IMR-90 (cell line): ENCODE data around the gene ELOVL5. TPM values are rescaled to one million over a fixed set of nuclear protein-coding genes. Genes with fewer than 3 reads are reported as not detected.

Experiments used
- ATAC-seq: fragments of 200-7000 bp; cut with Tn5 transposase; 2 replicates; pipeline ENCODE4 v1.9.1; 2020; ENCODE audit warnings: low read depth, mild to moderate bottlenecking, moderate library complexity
- BruUV-seq: library from RNA; stranded (reverse); fragments of 400-500 nt; replicated peaks from 2 replicates; lab custom pipeline; 2021; lab: Mats Ljungman, UMichigan
- CTCF ChIA-PET: fragments of 300-600 bp; formaldehyde crosslinking; extraction: SDS; loops from one replicate; lab custom pipeline; 2021; ENCODE audit warnings: antibody characterized with exemption; lab: Yijun Ruan, JAX
- POLR2A ChIA-PET: fragments of 300-600 bp; sonication (Branson Sonifier 250); formaldehyde crosslinking; loops from one replicate; lab custom pipeline; 2022; ENCODE audit warnings: antibody characterized with exemption; ENCODE audit not compliant: unreplicated experiment; lab: Charles Lee
- DNase-seq: peaks from one replicate; pipeline ENCODE4 v3.0.0; 2013
- H2AFZ ChIP-seq: replicated peaks from 2 replicates; pipeline ENCODE3; 2013; ENCODE audit warnings: low read length, mild to moderate bottlenecking; ENCODE audit not compliant: poor library complexity
- H2AK5ac ChIP-seq: 2 replicates; pipeline ENCODE4 v1.6.1; 2013; ENCODE audit warnings: low read depth, low read length, inconsistent platforms
- H2AK9ac ChIP-seq: replicated peaks from 2 replicates; pipeline ENCODE3; 2013; ENCODE audit warnings: mild to moderate bottlenecking, low read depth, low read length, moderate library complexity; ENCODE audit not compliant: poor library complexity
- H2BK120ac ChIP-seq: 2 replicates; pipeline ENCODE4 v1.6.1; 2013; ENCODE audit warnings: low read depth, low read length, inconsistent platforms
- H2BK15ac ChIP-seq: 3 replicates; pipeline ENCODE4 v1.6.1; 2013; ENCODE audit warnings: low read depth, low read length, inconsistent platforms
- H2BK20ac ChIP-seq: 2 replicates; pipeline ENCODE4 v1.6.1; 2013; ENCODE audit warnings: low read depth, mild to moderate bottlenecking, inconsistent platforms, low read length, moderate library complexity
- H2BK5ac ChIP-seq: 2 replicates; pipeline ENCODE4 v1.6.1; 2013; ENCODE audit warnings: mild to moderate bottlenecking, low read depth, low read length, inconsistent platforms; ENCODE audit not compliant: poor library complexity, severe bottlenecking
- H3K14ac ChIP-seq: replicated peaks from 2 replicates; pipeline ENCODE4 v1.6.1; 2013; ENCODE audit warnings: low read depth, low read length, inconsistent platforms
- H3K18ac ChIP-seq: 2 replicates; pipeline ENCODE4 v1.6.1; 2013; ENCODE audit warnings: low read depth, low read length, control low read depth
- H3K23ac ChIP-seq: 2 replicates; pipeline ENCODE4 v1.6.1; 2013; ENCODE audit warnings: low read depth, low read length, inconsistent platforms
- H3K27ac ChIP-seq: 2 replicates; pipeline ENCODE4 v1.5.1; 2013; ENCODE audit warnings: mild to moderate bottlenecking, control low read depth, low read length; ENCODE audit not compliant: insufficient read depth
- H3K27me3 ChIP-seq: 2 replicates; pipeline ENCODE4 v1.6.1; 2013; ENCODE audit warnings: low read length; ENCODE audit not compliant: control insufficient read depth, insufficient read depth
- H3K36me3 ChIP-seq: 2 replicates; pipeline ENCODE4 v1.6.1; 2013; ENCODE audit warnings: low read length, mixed read lengths; ENCODE audit not compliant: control insufficient read depth, insufficient read depth
- H3K4ac ChIP-seq: 2 replicates; pipeline ENCODE4 v1.6.1; 2013; ENCODE audit warnings: low read depth, low read length, inconsistent platforms
- H3K4me1 ChIP-seq: 2 replicates; pipeline ENCODE4 v1.6.1; 2013; ENCODE audit warnings: low read length, mixed read lengths; ENCODE audit not compliant: control insufficient read depth, insufficient read depth
- H3K4me2 ChIP-seq: 2 replicates; pipeline ENCODE4 v1.6.1; 2013; ENCODE audit warnings: low read depth, mild to moderate bottlenecking, control low read depth, low read length, moderate library complexity
- H3K4me3 ChIP-seq: 2 replicates; pipeline ENCODE4 v1.5.1; 2013; ENCODE audit warnings: low read depth, mild to moderate bottlenecking, control low read depth, low read length, moderate library complexity; ENCODE audit not compliant: insufficient read depth
- H3K56ac ChIP-seq: 2 replicates; pipeline ENCODE4 v1.6.1; 2013; ENCODE audit warnings: low read length, inconsistent platforms; ENCODE audit not compliant: insufficient read depth; ENCODE audit errors: extremely low read depth
- H3K79me1 ChIP-seq, 2 experiments: 2 replicates each; pipeline ENCODE4 v1.6.1; 2013; ENCODE audit warnings: low read length in 2 of 2, inconsistent platforms in 1 of 2, low read depth in 1 of 2
- H3K9ac ChIP-seq: 2 replicates; pipeline ENCODE4 v1.6.1; 2013; ENCODE audit warnings: low read depth, low read length, control low read depth
- H3K9me1 ChIP-seq: 2 replicates; pipeline ENCODE4 v1.6.1; 2013; ENCODE audit warnings: low read length, inconsistent platforms; ENCODE audit not compliant: insufficient read depth
- H3K9me3 ChIP-seq: 2 replicates; pipeline ENCODE4 v1.6.1; 2013; ENCODE audit warnings: low read length; ENCODE audit not compliant: control insufficient read depth, insufficient read depth
- H4K20me1 ChIP-seq: 2 replicates; pipeline ENCODE4 v1.6.1; 2013; ENCODE audit warnings: low read length, inconsistent platforms; ENCODE audit not compliant: insufficient read depth
- H4K5ac ChIP-seq: 2 replicates; pipeline ENCODE4 v1.6.1; 2013; ENCODE audit warnings: mild to moderate bottlenecking, low read depth, low read length, control low read depth
- H4K8ac ChIP-seq, 2 experiments: 2 replicates each; pipeline ENCODE4 v1.6.1; 2013; ENCODE audit warnings: low read depth in 2 of 2, low read length in 2 of 2, control low read depth in 1 of 2, inconsistent platforms in 1 of 2
- H4K91ac ChIP-seq: 2 replicates; pipeline ENCODE4 v1.6.1; 2013; ENCODE audit warnings: low read depth, low read length, inconsistent platforms; ENCODE audit not compliant: insufficient read depth
- CEBPB ChIP-seq: IDR thresholded peaks from 2 replicates; pipeline ENCODE4 v1.6.1; 2012; ENCODE audit warnings: low read depth, low read length, improper control_type of control experiment
- CHD1 ChIP-seq: IDR thresholded peaks from 2 replicates; pipeline ENCODE4 v1.6.1; 2012; ENCODE audit warnings: low read depth, low read length, improper control_type of control experiment
- FOS ChIP-seq: fragments of 150-350 bp; IDR thresholded peaks from 2 replicates; pipeline ENCODE4 v1.6.1; 2016; ENCODE audit warnings: low read depth, low read length
- MAFK ChIP-seq: IDR thresholded peaks from 2 replicates; pipeline ENCODE4 v1.6.1; 2012; ENCODE audit warnings: low read depth, low read length, improper control_type of control experiment
- MAZ ChIP-seq: IDR thresholded peaks from 2 replicates; pipeline ENCODE4 v1.6.1; 2012; ENCODE audit warnings: low read depth, mild to moderate bottlenecking, low read length, improper control_type of control experiment, moderate library complexity, borderline replicate concordance
- MXI1 ChIP-seq: IDR thresholded peaks from 2 replicates; pipeline ENCODE4 v1.6.1; 2012; ENCODE audit warnings: low read depth, mild to moderate bottlenecking, low read length, moderate library complexity, borderline replicate concordance
- POLR2A ChIP-seq: IDR thresholded peaks from 2 replicates; pipeline ENCODE4 v1.6.1; 2012; ENCODE audit warnings: mild to moderate bottlenecking, low read depth, low read length
- RAD21 ChIP-seq: IDR thresholded peaks from 2 replicates; pipeline ENCODE4 v1.6.1; 2012; ENCODE audit warnings: low read length, improper control_type of control experiment
- RFX5 ChIP-seq: IDR thresholded peaks from 2 replicates; pipeline ENCODE4 v1.8.0; 2012; ENCODE audit warnings: low read depth, mild to moderate bottlenecking, low read length, moderate library complexity
- WGBS, 2 experiments: methylation state at CpG; one replicate each; pipeline versions ENCODE4 v1.1.5 to v1.1.7; 2013; ENCODE audit warnings: missing lambda C conversion rate in 2 of 2; ENCODE audit not compliant: insufficient read length in 1 of 2; ENCODE audit errors: extremely low coverage in 2 of 2; 5-methylcytosine and 5-hydroxymethylcytosine counted together
- dilution Hi-C: fragments of 300-500 bp; cut with HindIII; formaldehyde crosslinking; loops from one replicate; pipeline ENCODE4 v1.14.3; 2018; ENCODE audit warnings: low sequenced_read_pairs; ENCODE audit not compliant: unreplicated experiment
- in situ Hi-C: fragments of 300-500 bp; cut with MboI; formaldehyde crosslinking; loops from 3 replicates; pipeline ENCODE4 v1.14.3; 2019; ENCODE audit warnings: low sequenced_read_pairs, inconsistent platforms, mixed read lengths
- intact Hi-C: fragments of 100-400 bp; cut with micrococcal nuclease; formaldehyde crosslinking; loops from 2 replicates; pipeline ENCODE4 v1.10.0; 2022
- polyA plus RNA-seq, 3 experiments: library from polyadenylated mRNA; depleted of rRNA; stranded (reverse); fragments of >200 nt; gene quantifications; 2 replicates each; pipeline ENCODE4 v1.2.3, GENCODE V29; 2012; ENCODE audit warnings: low replicate concordance in 1 of 3
- total RNA-seq: library from RNA; depleted of rRNA; stranded (reverse); fragments of >200 nt; gene quantifications from 2 replicates; pipeline ENCODE4 v1.2.3, GENCODE V29; 2012
- TF ChIP-seq, protein P1 (sequence below): fragments of 150-350 bp; IDR thresholded peaks from 2 replicates; pipeline ENCODE4 v1.6.1; 2017; ENCODE audit warnings: mild to moderate bottlenecking, antibody characterized with exemption, low read length, low read depth
- TF ChIP-seq, protein P2 (sequence below): conservative IDR thresholded peaks from 2 replicates; pipeline ENCODE4 v1.5.1; 2012; ENCODE audit warnings: mild to moderate bottlenecking, low read depth, low read length, improper control_type of control experiment
- TF ChIP-seq, protein P3 (sequence below): fragments of 150-350 bp; IDR thresholded peaks from 2 replicates; pipeline ENCODE4 v1.6.1; 2016; ENCODE audit warnings: low read depth, mild to moderate bottlenecking, low read length, moderate library complexity, borderline replicate concordance

Gene ELOVL5
- total and polyA plus RNA-seq, 2 of the 4 experiments (the other 2 are of a cell fraction): 32.1 to 42.3 TPM

DNA sequence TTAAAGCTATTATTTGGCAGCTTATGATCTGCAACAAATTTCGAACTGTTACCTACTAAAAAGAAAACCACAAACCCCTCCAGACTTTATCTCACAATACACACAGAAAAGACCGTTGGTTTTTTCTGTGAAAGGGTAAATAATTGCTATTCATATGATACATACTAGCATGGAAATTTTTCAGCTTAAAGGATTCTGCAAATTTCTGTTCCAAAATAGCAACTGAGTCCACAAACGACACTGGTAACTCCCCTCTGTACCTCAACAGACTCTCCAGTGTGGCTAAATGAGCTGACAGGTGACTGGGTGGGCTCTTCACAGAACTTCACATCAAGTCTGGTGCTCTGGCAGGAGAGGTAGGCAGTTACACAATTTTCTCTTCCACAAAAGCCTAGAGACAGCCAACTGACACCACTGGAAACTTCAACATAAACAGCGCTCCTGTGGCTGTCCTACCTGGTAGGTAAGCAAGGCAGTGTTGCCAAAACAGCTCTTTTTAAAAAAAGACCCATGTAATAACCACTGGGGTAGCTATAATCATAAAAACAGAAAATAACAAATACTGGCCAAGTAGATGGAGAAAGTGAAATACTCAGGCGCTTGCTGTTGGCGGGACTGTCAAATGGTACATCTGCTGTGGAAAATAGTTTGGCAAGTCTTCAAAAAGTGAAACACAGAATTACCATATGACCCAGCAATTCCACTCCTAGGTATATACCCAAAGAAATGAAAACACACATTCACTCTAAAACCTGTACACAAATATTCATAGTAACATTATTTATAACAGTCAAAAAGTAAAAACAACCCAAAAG lies 37.8 kb downstream of the ELOVL5 start:
- H3K23ac ChIP-seq: 0 out of 2 replicates have a peak overlapping the region, but pooled peaks have one; percentile 3
- H4K91ac ChIP-seq: no peak overlapping the region
- no peaks in the 10 kb centered on the region for H3K9me3 ChIP-seq
- no peak overlapping the region for H3K4ac ChIP-seq
- H2BK20ac ChIP-seq: no peak overlapping the region
- intact Hi-C loops: no loop called here
- H2BK5ac ChIP-seq: no peak overlapping the region
- H4K20me1 ChIP-seq: peaks cover 12% of the 10 kb centered on the region
- DNase-seq (no peak), ATAC-seq (no peak)
- H3K9me1 ChIP-seq: peaks cover 13% of the 10 kb centered on the region
- no peak overlapping the region for H2BK15ac ChIP-seq
- H2AK5ac ChIP-seq: no peak overlapping the region
- H4K8ac ChIP-seq: no peak overlapping the region
- BruUV-seq: no TSS peak
- no CpG with 5 or more reads among the region's 6 CpGs for WGBS, 2 experiments
- H3K4me2 ChIP-seq: no peak overlapping the region
- H3K36me3 ChIP-seq: no peaks in the 10 kb centered on the region
- dilution Hi-C loops: no loop called here
- H2AK9ac ChIP-seq: no peak overlapping the region
- ChIA-PET POLR2A (no interaction called here), CTCF (no interaction called here)
- TF ChIP-seq RAD21 (no peak), MAFK (no peak), CEBPB (no peak), RFX5 (no peak), MXI1 (no peak), FOS (no peak), MAZ (no peak), POLR2A (no peak), CHD1 (no peak)
- TF ChIP-seq, protein P1, sequence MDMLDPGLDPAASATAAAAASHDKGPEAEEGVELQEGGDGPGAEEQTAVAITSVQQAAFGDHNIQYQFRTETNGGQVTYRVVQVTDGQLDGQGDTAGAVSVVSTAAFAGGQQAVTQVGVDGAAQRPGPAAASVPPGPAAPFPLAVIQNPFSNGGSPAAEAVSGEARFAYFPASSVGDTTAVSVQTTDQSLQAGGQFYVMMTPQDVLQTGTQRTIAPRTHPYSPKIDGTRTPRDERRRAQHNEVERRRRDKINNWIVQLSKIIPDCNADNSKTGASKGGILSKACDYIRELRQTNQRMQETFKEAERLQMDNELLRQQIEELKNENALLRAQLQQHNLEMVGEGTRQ: no peak
- TF ChIP-seq, protein P2, sequence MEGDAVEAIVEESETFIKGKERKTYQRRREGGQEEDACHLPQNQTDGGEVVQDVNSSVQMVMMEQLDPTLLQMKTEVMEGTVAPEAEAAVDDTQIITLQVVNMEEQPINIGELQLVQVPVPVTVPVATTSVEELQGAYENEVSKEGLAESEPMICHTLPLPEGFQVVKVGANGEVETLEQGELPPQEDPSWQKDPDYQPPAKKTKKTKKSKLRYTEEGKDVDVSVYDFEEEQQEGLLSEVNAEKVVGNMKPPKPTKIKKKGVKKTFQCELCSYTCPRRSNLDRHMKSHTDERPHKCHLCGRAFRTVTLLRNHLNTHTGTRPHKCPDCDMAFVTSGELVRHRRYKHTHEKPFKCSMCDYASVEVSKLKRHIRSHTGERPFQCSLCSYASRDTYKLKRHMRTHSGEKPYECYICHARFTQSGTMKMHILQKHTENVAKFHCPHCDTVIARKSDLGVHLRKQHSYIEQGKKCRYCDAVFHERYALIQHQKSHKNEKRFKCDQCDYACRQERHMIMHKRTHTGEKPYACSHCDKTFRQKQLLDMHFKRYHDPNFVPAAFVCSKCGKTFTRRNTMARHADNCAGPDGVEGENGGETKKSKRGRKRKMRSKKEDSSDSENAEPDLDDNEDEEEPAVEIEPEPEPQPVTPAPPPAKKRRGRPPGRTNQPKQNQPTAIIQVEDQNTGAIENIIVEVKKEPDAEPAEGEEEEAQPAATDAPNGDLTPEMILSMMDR: no peak
- TF ChIP-seq, protein P3, sequence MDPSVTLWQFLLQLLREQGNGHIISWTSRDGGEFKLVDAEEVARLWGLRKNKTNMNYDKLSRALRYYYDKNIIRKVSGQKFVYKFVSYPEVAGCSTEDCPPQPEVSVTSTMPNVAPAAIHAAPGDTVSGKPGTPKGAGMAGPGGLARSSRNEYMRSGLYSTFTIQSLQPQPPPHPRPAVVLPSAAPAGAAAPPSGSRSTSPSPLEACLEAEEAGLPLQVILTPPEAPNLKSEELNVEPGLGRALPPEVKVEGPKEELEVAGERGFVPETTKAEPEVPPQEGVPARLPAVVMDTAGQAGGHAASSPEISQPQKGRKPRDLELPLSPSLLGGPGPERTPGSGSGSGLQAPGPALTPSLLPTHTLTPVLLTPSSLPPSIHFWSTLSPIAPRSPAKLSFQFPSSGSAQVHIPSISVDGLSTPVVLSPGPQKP: no peak
- no peaks in the 10 kb centered on the region for H3K27me3 ChIP-seq
- H3K14ac ChIP-seq: no peak overlapping the region
- H3K4me1 ChIP-seq: peaks cover 7% of the 10 kb centered on the region
- H3K18ac ChIP-seq: no peak overlapping the region
- H3K56ac ChIP-seq: no peak overlapping the region
- H2AFZ ChIP-seq: no peak overlapping the region
- no peak overlapping the region for H2BK120ac ChIP-seq
- H4K5ac ChIP-seq: no peak overlapping the region
- H3K9ac ChIP-seq: no peak overlapping the region
- H3K79me1 ChIP-seq: peaks cover 33 to 84% of the 10 kb centered on the region in 2 experiments
- in situ Hi-C loops: no loop called here
- H3K27ac ChIP-seq: no peak overlapping the region
- H3K4me3 ChIP-seq: no peak overlapping the region
